ENCODE data around the gene STOML1.

STOML1 gene

DNA sequence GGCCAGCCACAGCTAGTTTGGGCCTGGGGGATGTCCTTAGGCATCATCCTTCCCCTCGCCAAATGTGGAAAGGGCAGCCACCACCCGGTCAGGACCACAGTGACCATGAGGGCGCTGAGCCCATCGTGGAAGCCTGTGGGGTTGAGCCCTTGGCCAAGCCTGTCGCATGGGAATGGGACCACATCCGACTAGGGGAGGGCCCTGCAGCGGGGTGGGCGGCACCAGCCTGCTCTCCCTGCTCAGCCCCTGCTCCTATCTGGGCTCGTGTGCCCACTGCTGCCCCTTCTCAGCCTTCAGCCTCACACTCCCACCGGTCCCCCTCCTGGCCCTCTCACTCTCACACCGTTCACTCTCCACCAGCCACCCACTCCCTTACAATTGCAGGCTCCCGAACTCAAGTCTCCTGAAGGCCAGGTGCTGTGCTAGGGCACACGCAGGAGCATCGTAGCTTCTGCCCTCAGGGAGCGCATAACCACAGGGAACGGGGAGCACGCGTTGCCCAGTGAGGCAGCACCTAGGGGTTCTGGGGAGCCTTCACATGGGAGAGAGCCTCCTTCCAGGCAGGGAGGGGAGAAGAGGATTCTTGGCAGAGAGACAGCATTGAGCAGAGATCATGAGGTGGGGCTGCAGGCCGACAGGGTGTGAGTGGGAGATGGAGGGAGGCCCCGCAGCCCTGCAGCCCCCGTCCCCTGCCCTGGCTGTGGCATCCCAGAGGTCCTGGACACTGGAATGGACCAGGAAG lies 39.8 kb downstream of the STOML1 start:
- H3K27ac ChIP-seq = no peak overlapping the region

DNA sequence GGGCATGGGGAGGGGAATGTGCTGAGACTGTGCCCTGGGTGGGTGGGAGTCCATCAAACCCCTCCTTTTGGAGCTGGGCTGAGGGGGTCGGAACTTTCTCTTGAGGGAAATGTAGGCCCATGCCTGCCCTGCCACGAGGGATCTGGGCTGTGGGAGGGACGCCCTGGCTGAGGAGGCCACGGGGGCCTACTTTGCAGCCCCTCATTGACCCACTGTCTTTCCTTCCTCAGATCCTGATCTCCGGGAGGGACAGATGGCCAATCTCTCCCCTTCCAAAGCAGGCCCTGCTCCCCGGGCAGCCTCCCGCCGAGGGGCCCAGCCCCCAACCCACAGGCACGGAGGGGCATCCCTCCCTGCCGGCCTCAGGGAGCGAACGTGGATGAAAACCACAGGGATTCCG lies 40.5 kb downstream of the STOML1 start:
- H3K27ac ChIP-seq = no peak overlapping the region
- no peak for TF ChIP-seq ZFX (IDR thresholded peaks at IDR 0.05)
- TF ChIP-seq, protein P1, sequence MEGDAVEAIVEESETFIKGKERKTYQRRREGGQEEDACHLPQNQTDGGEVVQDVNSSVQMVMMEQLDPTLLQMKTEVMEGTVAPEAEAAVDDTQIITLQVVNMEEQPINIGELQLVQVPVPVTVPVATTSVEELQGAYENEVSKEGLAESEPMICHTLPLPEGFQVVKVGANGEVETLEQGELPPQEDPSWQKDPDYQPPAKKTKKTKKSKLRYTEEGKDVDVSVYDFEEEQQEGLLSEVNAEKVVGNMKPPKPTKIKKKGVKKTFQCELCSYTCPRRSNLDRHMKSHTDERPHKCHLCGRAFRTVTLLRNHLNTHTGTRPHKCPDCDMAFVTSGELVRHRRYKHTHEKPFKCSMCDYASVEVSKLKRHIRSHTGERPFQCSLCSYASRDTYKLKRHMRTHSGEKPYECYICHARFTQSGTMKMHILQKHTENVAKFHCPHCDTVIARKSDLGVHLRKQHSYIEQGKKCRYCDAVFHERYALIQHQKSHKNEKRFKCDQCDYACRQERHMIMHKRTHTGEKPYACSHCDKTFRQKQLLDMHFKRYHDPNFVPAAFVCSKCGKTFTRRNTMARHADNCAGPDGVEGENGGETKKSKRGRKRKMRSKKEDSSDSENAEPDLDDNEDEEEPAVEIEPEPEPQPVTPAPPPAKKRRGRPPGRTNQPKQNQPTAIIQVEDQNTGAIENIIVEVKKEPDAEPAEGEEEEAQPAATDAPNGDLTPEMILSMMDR (conservative IDR thresholded peaks at IDR 0.05) = no peak

More for the DNA sequence above, 39.8 kb downstream of the STOML1 start:
- TF ChIP-seq, protein P1 (conservative IDR thresholded peaks at IDR 0.05) = no peak
- no peak for TF ChIP-seq ZFX (IDR thresholded peaks at IDR 0.05)

DNA sequence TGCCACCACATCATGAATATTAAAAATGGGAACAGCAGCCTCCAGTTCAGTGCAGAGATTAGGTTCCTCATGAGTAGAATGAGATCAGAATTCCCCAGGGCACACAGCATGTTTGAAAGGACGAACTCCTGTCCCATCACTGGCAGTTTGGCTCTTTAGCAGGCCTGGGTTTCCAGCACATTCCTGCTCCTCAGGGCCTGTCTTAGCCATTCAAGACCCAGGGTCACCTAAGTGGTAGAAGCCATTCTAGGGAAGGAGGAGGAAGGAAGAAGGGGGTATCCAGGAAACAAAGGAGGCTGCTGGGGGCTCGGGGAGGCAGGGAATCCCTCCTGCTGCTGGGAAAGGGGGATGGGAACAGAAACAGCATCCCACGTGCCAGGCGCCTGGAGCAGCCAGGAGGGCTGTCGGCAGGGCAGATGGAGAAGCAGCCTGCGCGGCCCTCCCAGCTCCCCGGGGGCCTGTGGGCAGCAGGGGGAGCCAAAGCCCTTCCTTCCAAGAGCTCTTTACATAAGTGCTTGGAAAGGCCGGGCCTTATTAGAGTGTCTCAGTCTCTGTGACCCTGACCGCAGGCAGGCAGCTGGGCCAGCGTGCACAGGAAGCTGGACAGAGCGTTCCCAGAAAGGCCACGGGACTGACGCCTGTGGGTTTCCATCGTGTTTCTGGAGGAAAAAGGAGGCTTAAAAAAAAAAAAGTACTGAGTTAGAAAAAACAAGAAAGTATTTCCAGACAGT lies 41.1 kb downstream of the STOML1 start:
- TF ChIP-seq, protein P1 (conservative IDR thresholded peaks at IDR 0.05) = no peak; the same call in 1 of the 2 replicates
- no peak for TF ChIP-seq ZFX (IDR thresholded peaks at IDR 0.05)
- H3K27ac ChIP-seq = no peak overlapping the region

DNA sequence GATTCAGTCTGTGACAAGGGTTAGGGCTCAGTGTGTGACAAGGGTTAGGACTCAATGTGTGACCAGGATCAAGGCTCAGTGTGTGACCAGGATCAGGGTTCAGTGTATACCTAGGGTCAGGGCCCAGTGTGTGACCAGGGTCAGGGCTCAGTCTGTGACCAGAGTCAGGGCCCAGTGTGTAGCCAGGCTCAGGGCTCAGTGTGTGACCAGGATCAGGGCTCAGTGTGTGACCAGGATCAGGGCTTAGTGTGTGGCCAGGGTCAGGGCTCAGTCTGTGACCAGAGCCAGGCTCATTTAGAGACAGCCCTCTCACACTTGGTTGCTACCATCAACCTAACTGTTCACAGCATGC lies 41.6 kb downstream of the STOML1 start:
- TF ChIP-seq ZFX (IDR thresholded peaks at IDR 0.05) = no peak
- TF ChIP-seq, protein P1 (conservative IDR thresholded peaks at IDR 0.05) = no peak
- no peak overlapping the region for H3K27ac ChIP-seq

DNA sequence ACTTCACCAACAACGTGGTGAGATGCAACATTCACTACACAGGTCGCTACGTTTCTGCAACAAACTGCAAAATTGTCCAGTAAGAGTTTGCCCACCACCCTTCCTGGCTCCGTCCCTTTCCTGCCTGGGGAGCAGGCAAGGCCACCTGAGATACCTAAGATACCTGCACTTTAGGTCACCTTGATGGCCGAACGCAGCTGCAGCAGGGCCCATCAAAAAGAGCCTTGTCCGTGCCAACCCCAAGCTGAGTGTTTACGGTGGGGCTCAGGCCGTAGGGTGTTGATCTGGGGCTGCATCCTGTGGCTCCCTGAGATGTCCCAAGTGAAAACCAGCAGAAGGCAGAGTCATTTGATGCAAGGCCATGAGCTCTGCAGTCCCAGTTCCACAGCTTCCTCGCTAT lies 42.6 kb downstream of the STOML1 start:
- TF ChIP-seq ZFX (IDR thresholded peaks at IDR 0.05) = no peak
- TF ChIP-seq, protein P1 (conservative IDR thresholded peaks at IDR 0.05) = no peak
- no peak overlapping the region for H3K27ac ChIP-seq

DNA sequence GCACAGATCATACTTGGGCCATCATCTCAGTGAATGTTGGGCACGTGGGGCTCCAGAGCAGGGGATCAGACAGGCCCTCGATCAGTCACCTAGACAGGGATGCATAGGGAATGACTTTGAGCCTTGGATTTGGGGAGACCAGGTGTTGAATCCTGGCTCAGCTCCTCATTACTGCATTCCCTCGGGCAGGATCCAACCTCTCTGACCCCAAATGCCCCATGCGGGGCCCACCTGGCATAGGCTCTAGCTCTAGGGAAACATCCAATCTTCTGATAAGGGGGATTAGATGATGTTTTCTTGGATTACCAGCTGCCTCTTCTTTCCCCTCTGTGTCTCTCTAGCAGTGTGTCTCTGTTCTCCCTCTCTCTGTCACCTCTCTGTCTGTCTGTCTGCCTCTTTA lies 43.1 kb downstream of the STOML1 start:
- TF ChIP-seq, protein P1 (conservative IDR thresholded peaks at IDR 0.05) = no peak
- no peak overlapping the region for H3K27ac ChIP-seq

DNA sequence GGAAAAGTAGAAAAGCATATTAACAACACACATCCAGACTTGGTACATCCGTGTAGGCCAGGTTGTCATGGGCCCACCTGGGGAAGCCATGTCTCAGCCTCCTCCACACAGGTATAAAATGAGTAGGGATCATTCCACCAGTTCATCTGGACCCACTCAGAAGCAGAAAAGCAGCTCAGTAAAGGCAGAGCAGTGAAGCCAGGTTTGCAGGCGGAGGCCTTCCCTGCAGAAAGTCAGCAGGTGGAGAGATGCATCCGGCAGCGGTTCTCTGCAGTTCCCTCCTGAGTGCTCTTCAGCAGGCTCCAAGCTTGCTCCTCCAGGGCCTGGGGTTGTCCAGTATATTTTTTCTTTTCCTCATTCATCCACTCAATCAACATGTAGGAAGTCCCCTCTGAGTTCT lies 43.7 kb downstream of the STOML1 start:
- TF ChIP-seq, protein P1 (conservative IDR thresholded peaks at IDR 0.05) = no peak
- no peak for TF ChIP-seq ZFX (IDR thresholded peaks at IDR 0.05)
- no peak overlapping the region for H3K27ac ChIP-seq

All from C4-2B (cell line).